Testis (tissue), 2 donors: ENCODE measurements around the gene FRMD3.

Experiments used
- POLR2A ChIP-seq: fragments of 450-650 bp; IDR thresholded peaks from one replicate; pipeline ENCODE4 v1.6.1; 2017; ENCODE audit warnings: antibody characterized with exemption, mild to moderate bottlenecking, moderate library complexity
- TF ChIP-seq, protein P1 (sequence below), 3 experiments: fragments of 450-650 bp in 2 of 3; fragments of 200-600 bp in 1 of 3; sonication (generic) in 1 of 3; IDR thresholded peaks; one replicate each; pipeline ENCODE4 v1.5.1; 2016 to 2019; ENCODE audit warnings: antibody characterized with exemption in 3 of 3, mild to moderate bottlenecking in 2 of 3, moderate library complexity in 1 of 3

DNA sequence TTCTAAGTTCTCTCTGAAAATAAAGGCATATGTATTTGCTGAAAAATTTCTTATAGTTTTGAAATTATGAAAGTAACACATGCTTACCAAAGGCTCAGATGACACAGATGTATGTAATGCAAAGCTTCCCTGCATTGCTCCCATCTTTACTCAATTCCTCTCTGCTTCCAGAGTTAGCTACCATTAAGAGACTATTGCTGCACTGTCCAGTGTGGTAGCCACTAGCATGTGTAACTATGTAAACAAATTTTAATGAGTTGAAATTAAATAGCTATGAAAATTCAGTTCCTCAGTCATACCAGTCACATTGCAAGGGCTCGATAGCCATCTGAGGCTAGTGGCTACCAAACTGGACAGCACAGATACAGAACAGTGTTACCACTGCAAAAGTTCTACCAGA, 17.9 kb downstream of the FRMD3 start:
- TF ChIP-seq, protein P1, sequence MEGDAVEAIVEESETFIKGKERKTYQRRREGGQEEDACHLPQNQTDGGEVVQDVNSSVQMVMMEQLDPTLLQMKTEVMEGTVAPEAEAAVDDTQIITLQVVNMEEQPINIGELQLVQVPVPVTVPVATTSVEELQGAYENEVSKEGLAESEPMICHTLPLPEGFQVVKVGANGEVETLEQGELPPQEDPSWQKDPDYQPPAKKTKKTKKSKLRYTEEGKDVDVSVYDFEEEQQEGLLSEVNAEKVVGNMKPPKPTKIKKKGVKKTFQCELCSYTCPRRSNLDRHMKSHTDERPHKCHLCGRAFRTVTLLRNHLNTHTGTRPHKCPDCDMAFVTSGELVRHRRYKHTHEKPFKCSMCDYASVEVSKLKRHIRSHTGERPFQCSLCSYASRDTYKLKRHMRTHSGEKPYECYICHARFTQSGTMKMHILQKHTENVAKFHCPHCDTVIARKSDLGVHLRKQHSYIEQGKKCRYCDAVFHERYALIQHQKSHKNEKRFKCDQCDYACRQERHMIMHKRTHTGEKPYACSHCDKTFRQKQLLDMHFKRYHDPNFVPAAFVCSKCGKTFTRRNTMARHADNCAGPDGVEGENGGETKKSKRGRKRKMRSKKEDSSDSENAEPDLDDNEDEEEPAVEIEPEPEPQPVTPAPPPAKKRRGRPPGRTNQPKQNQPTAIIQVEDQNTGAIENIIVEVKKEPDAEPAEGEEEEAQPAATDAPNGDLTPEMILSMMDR (IDR thresholded peaks at IDR 0.05): no peak
- TF ChIP-seq POLR2A: no peak
